ENCODE measurements around the gene EEPD1.

GRCh38 chr7:36317276-36317675 lies 164.2 kb downstream of the EEPD1 start:
- TF ChIP-seq GABPA (IDR thresholded peaks at IDR 0.05 in 1 of 2, conservative IDR thresholded peaks at IDR 0.05 in 1 of 2) (no peak), HNF4G (IDR thresholded peaks at IDR 0.05) (no peak)
- TF ChIP-seq, protein P1, sequence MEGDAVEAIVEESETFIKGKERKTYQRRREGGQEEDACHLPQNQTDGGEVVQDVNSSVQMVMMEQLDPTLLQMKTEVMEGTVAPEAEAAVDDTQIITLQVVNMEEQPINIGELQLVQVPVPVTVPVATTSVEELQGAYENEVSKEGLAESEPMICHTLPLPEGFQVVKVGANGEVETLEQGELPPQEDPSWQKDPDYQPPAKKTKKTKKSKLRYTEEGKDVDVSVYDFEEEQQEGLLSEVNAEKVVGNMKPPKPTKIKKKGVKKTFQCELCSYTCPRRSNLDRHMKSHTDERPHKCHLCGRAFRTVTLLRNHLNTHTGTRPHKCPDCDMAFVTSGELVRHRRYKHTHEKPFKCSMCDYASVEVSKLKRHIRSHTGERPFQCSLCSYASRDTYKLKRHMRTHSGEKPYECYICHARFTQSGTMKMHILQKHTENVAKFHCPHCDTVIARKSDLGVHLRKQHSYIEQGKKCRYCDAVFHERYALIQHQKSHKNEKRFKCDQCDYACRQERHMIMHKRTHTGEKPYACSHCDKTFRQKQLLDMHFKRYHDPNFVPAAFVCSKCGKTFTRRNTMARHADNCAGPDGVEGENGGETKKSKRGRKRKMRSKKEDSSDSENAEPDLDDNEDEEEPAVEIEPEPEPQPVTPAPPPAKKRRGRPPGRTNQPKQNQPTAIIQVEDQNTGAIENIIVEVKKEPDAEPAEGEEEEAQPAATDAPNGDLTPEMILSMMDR (IDR thresholded peaks at IDR 0.05; ENCODE audit: low read depth, low read length, missing input control): no peak
- TF ChIP-seq, protein P2, sequence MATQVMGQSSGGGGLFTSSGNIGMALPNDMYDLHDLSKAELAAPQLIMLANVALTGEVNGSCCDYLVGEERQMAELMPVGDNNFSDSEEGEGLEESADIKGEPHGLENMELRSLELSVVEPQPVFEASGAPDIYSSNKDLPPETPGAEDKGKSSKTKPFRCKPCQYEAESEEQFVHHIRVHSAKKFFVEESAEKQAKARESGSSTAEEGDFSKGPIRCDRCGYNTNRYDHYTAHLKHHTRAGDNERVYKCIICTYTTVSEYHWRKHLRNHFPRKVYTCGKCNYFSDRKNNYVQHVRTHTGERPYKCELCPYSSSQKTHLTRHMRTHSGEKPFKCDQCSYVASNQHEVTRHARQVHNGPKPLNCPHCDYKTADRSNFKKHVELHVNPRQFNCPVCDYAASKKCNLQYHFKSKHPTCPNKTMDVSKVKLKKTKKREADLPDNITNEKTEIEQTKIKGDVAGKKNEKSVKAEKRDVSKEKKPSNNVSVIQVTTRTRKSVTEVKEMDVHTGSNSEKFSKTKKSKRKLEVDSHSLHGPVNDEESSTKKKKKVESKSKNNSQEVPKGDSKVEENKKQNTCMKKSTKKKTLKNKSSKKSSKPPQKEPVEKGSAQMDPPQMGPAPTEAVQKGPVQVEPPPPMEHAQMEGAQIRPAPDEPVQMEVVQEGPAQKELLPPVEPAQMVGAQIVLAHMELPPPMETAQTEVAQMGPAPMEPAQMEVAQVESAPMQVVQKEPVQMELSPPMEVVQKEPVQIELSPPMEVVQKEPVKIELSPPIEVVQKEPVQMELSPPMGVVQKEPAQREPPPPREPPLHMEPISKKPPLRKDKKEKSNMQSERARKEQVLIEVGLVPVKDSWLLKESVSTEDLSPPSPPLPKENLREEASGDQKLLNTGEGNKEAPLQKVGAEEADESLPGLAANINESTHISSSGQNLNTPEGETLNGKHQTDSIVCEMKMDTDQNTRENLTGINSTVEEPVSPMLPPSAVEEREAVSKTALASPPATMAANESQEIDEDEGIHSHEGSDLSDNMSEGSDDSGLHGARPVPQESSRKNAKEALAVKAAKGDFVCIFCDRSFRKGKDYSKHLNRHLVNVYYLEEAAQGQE (IDR thresholded peaks at IDR 0.05): no peak

Measured in liver (tissue), 3 donors.